HG02759 (cell line): Measurements from ENCODE around the gene FAM83B.
"Not testable (repeated sequence)": the region's sequence is repeated elsewhere in the genome, so short reads cannot be mapped to it uniquely, and the experiment has no call there.

ENCODE experiments used
- ATAC-seq: cut with Tn5 transposase; IDR thresholded peaks from one replicate; pipeline ENCODE4 v1.9.1; 2021; ENCODE audit warnings: mild to moderate bottlenecking, moderate library complexity; ENCODE audit not compliant: unreplicated experiment

The FAM83B gene

DNA sequence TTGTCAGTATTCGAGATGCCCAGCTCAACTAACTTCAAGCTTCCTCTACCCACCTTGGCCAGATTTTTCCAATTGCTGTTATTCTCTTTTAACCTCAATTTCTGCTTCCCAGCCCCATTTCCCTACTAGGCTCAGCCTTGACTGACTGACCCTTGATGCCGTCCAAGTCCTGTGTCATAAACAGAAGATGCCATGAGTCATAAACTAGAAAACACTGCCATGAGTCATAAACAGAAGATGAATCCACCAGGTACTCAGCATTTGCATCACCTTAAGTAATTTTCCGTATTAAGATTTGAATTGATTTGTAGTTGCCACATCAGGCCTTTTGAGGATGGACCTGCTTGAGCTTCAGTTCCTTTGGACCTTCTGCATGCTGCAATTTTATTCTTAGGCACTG, 123.8 kb downstream of the FAM83B start:
- ATAC-seq = no peak

GRCh38 chr6:54971825-54972224, 125.3 kb downstream of the FAM83B start:
- ATAC-seq = no peak

DNA sequence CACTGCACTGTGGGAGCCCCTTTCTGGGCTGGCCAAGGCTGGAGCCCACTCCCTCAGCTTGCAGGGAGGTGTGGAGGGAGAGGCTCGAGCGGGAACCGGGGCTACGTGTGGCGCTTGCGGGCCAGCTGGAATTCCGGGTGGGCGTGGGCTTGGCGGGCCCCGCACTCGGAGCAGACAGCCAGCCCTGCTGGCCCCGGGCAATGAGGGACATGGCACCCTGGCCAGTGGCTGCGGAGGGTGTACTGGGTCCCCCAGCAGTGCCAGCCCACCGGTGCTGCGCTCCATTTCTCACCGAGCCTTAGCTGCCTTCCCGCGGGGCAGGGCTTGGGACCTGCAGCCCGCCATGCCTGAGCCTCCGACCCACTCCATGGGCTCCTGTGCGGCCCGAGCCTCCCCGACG, 132.6 kb downstream of the FAM83B start:
- not testable (repeated sequence) for ATAC-seq

DNA sequence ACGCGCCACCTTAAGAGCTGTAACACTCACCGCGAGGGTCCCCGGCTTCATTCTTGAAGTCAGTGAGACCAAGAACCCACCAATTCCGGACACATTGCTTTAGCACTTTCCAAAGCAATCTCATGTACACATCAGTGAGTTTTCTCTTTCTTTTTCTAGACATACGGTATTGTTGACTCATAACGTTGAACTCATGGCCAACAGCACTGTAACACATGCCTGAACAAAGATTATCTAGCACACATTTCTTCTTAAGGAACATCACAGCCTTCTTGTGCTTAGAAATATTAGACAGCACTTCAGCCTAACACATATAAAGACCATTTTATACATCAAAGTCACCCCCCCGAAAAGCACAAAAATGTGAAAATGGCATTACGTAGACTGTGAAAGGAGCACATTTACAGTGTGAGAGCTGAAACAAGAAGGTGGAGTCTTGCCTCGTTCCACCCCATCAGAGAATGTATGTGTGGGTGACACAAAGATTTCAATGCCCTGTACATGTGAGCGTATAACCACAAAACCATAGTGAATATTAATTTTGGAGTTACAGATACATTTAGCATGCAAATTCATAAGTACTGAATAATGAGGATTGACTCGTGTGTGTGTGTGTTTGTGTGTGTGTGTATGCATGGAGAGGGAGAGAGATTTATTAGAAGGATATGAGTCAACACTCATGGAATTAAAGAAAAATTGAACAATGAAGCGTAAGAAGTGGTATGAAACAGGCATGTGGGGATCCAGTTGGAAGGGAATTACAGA, 134.1 kb downstream of the FAM83B start:
- no peak for ATAC-seq

DNA sequence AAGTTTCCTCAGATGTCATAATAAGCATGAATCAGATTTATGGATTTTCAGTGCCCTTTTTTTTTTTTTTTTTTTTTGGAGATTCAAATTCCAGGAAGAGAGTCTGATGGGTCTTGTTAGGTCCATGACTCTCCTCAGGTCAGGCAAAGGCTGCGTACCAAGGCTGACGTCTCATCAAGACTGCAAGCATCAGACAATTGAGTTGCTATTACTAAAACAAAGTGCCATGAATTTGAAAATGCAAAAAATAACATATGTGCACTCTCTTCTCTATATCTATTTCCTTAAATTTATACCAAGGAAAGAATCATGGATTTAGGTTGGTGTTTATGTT, 134.7 kb downstream of the FAM83B start:
- ATAC-seq = no peak

GRCh38 chr6:54981647-54982046, 135.1 kb downstream of the FAM83B start:
- no peak for ATAC-seq

- ATAC-seq = no peak
Measured at GRCh38 chr6:54987633-54988290, 141.2 kb downstream of the FAM83B start.

DNA sequence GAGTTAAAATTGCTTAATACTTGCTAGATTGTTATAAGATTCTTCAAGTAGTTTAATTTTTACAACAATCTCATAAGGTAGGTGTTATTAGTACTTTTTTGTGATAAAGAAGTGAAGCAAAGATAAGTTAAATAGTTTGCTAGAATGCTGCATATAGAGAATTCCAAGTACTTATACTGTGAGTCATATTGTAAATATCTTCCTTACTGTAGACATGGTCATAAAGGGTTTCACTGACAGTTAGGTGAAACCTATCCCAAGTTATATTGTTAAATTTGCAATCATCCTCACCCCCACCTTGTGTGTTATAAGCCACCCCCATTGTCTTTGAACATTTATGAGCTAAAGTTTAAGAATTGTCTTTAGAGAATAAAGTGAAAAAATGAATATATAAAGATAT, 142.0 kb downstream of the FAM83B start:
- ATAC-seq = no peak

DNA sequence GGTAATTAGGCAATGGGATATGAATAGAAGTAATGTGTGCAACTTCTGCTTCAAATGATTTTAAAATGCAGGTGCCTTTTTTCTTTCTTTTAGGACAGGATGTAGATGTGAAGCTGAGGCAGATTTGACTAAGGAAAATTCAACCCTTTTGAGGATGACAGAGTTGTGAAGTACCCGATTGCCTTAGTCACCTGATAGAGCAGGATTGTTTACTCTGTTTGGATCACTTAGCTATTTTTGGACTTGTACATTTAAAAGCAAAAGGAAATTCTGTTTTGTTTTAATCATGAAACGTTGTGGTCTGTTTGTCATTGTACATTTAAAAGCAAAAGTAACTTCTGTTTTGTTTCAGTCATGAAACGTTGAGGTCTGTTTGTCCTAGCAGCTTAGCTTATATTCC, 143.4 kb downstream of the FAM83B start:
- no peak for ATAC-seq
